Measurements from ENCODE around the gene PRKCA.

PRKCA gene

DNA sequence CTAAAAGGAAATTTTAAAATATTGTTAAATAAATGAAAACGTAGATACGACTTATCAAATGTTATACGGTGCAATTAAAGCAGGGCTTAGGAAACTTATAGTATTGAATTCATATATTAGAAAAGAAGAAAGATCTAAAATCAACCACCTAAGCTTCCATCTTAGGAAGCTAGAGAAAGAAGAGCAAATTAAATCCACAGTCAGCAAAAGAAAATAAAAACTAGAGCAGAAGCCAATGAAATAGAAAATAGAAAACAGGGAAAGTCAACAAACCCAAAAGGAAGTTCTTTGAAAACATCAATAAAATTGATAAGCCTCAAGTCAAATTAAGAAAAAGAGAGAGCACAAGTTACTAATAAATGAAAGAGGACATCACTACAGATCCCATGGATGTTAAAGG, 457.9 kb downstream of the PRKCA start:
- FAIRE-seq = no peak

DNA sequence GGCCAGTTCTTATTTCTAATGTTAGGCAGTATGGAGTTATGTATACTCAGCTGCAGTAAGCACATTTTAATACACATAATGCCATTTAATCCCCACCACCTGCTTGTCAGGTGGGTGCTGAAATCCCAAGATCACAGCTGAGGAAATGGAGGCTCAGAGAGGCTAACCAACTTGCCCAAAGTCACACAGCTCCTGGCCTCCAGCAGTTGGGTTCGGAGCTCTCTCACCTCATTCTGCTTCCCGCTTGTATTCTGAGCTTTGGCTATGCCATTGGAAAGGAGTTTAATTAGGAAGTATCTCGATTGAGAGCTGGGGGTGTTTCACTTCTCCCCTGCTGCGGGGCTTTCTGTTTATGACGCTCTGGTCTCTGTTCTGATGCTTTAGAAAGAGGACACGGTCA, 459.9 kb downstream of the PRKCA start:
- FAIRE-seq = no peak

DNA sequence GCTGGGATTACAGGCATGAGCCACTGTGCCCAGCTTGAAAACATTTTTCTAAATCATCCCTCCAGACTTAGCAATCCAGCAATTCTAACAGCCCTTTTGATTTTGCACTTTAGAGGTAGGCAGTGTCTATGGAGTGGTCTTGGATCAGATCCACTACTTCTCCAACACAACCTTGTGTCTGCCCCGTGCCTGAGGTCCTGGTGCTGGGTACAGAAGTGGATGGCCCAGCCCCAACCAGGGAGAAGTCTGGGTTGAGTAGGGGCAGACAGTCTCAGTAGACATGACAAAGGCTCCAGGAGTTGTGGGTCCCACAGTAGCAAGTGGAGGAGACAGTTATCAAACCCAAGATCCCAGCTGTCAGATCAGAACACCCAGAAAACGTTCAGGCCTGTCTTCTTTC, 460.6 kb downstream of the PRKCA start:
- FAIRE-seq = no peak

DNA sequence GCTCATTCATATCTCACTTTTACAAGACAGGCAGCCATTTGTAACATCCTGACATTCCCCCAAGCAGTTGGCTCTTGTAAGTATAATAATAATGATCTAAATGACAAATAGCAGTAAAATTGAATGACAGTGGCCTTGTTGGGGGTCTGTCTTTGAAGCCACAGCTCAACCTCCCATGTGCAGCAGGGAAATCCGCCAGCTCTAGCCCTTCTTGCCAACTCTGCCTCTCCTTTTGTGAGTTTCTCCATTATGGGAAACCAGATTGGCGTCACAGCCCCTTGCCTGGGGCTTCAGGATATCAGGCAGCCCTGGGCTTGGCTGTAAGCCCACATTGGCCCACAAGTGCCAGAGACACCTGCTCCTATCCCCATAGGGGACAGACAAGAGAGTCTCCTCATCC, 462.1 kb downstream of the PRKCA start:
- FAIRE-seq = no peak

DNA sequence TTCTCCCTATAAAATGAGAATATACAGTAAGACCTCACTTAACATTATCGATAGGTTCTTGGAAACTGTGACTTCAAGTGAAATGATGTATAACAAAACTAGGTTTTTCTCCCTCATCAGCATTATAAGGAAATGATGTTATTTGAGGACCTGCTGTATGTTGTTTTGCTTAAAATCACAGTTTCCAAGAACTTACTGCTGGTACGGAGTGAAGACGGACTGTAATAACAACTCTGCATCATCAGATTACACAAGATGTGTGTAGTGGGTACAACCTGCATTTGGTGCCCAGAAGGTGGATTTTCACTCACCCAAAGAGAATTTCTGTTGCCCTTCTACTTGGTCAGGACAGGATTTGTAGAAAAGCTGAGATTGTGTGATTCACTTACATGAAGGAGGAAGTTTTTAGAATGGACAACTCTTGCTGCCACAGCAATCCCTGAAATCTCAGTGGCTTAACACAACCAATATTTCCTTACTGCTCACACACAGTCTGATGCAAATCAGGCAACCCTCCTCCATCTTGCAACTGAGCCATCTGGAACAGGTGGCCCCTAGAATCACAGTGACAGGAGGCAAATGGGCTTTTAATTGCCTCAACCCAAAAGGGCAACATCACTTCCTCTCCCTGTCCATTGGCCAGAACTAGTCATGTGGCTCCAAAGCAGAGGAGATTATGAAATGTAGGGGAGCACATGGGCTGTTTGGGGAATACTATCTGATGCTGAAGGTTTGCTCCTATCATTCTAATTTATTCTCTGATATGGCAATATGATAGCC, 464.9 kb downstream of the PRKCA start:
- no peak for FAIRE-seq

DNA sequence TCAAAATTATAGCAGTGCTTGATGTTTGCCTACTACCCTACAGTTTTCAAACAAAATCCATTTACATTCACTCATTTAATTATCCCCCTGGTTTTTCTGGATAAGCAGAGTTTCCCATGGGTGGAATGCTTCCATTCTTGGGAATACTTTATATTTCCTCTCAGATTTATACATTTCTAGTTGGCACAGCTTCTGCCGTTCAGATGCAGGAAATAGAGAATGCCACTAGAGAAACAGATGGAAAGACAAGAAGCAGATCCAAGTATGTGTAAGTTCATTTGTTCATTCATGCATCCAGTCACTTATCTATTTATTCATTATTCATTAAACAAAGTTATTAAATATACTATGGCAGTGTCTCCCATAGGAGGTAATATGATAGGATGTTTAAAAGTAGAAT, 467.5 kb downstream of the PRKCA start:
- FAIRE-seq = no peak

DNA sequence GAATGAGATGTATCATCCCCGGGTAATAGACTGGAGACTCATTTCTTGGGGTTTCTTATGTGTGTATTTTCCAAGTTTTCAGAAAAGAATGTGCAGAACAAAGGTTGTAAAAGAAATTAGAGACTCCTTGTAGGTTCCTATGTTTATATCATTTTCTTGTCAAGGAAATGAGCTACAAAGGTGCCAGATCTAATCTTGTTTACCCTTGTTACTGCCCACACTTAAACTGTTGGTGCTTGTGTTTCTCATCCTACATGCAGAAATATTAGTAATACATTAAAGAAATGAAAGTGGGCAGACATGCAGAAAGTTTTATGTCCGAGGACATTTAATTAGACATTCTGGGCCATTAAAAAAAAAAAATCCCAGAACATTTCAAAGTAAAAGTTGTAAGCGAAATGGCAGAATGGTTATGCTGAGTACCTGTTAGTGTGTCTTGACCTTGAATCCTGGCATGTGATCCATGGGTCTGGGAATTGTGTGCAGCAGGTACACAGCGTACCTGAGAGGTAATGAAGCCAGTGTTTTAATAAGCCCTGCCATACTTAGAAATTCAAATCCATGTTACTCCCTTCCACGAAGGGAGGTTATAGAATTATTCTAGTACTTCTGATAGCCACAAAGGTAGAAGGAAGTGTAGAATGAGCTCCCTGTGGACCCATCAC, 469.9 kb downstream of the PRKCA start:
- no peak for FAIRE-seq

DNA sequence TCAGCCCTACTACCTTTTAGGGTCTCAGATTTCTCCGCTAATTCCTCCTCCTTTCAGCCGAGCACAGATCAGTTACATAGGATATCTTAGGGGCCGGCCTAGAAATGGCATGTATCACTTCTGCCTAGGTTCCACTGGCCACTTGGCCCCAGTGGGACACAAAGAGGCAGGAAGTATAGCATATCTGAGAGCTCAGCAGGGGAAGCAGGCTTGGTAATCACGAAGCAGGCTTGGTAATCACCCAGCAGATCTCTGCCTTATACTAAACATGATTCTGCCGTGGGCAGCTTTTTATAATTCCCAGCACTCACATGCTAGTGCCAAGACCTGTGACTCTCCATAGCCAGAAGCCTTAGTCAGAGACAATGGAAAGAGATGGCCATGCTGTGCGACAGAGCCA, 472.9 kb downstream of the PRKCA start:
- no peak for FAIRE-seq

DNA sequence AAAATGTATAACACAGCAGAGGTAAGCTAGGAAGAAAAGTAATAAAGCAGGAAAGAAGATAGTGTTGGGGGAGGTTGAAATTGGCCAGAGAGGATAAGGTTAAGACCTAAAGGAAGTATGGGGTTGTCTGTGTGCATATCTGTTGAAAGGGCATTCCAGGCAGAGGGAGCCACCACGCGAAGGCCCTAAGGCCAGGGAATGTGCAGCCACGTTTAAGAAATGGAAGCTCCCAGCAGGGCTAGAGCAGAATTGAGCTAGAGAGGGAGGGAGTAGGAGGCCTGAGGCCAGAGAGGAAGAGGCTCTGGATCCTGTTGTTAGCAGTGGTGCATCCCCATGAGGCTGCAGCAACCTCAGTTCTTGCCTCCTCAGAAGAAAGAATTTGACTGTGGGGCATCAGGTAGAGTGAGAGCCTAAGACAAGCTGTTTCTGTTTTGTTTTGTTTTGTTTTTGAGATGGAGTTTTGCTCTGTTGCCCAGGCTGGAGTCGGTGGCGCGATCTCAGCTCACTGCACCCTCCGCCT, 473.5 kb downstream of the PRKCA start:
- FAIRE-seq = no peak

DNA sequence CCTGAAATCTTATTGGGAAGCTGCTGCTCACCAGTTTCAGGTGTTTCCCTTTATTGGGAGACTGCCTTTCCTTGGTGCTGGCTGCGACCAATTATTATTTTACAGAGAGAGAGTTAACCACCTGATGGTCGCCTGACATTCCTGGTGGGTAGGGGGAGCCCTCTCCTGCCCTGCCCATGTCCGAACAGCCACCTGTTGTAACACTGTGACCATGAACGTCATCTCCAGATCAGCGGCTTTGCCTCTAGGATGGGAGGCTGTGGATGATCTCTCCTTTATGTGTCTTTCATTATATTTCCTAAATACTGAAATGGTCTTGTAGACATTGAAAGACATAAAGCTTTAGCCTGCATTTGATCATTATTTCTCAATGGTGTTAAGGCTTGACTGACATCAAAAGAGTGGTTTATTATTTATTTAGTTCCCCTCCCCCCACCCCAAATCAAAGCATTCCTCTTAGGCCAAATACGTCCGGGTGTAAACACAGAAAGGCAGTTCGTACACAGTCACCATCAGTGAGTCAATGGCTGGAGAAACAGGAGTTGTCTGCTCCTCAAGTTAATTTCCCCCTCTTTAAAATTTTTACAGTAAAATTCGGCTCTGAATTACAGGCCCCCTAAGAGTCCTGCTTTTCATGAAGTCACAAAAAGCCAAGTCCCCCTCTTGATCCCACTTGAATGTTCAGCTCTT, 474.7 kb downstream of the PRKCA start:
- FAIRE-seq = no peak

DNA sequence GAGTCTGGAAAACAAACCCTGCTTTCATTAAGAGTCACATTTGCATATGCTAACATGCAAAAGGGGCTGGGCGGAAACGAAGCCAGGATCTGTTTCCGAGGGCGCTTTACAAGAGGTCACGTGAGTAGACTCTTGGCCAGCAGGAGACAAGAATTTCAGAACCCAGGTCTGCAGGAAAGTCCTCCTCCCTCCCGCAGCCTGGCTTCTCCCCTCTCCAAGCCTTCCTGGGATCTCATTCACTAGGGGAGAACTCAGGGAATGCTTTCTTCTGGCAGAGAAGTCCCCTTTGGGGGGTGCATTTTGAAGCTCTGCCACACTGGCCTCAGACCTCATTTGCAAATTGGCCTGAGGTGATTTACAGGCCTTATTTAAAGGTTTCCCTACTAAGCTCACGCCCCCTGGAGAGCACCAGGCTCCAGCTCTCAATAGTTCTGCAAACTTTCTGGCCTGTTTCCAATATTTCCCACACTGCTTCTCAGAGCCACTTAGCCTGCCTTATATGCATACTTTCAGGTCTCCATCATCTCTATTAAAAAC, 475.3 kb downstream of the PRKCA start:
- no peak for FAIRE-seq

DNA sequence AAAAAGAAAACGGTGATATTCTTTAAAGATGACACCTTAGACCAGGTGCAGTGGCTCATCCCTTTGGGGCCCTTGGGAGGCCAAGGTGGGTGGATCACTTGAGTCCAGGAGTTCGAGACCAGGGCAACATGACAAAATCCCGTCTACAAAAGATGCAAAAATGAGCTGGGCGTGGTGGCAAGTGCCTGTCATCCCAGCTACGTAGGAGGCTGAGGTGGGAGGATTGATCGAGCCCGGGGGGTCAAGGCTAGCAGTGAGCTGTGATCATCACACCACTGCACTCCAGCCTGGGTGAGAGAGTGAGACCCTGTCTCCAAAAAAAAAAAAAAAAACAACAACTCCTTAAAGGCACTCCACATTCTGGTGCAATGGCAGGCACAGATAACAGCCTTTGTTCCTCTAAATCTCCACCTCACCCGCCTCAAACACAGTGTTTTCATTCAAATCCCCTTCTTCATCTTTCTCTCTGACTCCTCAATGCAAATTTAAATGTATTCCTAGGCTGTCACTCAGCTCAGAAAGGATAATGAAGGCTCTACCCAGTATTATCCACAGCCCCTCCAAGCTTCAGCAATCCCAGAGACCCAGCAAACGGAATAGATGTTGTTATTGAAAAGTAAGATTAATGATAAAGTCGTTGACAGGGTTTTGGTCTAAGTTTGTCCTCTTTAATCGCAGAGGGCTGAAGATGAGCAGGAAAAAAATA, 476.3 kb downstream of the PRKCA start:
- FAIRE-seq = no peak

DNA sequence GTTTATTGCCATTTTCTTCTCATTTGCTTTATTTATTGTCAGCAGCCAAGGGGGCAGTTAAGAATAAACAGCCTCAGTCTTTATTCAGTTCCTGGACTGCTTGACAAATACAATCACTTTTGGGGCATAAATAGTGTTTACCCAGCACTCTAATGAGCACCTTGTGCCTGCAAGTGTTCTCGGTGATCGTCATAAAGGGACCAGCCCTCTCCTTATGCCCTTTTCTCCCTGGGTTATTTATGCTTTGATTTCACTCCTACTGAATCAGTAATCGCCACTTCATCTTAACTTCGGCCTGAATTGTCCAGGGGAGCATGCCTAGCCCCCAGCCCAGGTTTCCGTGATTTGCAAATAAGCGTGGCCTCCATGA, 476.8 kb downstream of the PRKCA start:
- FAIRE-seq = no peak

DNA sequence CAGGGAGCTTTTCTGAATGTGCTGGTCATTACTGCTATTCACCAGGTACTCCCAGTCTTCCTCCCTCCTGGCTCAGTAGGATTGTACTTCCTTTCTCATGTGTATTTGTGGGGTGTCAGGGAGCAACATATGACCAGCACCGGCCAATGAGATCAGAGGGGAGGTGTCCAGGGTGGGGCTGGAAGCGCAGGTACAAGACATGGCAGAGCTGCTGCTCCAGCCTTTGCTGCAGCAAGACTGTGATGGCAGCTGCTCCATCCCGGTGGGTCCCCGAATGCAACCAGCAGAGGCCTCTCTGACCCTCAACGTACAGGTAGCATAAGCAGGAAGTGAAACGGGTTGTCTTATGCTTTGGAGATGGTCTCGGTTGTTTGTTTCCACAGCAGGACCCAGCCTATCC, 478.7 kb downstream of the PRKCA start:
- FAIRE-seq = no peak

DNA sequence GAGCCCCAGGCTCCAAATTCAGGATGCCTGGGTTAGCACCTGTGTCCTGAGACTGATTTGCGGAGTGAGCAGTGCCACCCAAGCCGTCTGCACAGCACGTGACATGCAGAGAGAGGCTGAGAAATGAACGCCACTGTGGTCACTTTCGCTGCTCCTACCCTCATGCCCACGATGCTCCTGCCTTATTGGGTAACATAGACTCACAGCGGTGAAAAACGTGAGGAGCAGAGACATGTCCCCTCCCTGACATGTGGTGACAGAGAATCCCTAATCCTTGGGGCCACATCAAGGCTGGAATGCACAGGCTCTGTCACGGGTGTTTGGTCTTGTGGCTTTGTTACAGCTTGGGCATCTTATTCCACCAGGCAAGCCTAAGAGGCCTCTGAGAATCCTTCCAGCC, 480.4 kb downstream of the PRKCA start:
- no peak for FAIRE-seq

DNA sequence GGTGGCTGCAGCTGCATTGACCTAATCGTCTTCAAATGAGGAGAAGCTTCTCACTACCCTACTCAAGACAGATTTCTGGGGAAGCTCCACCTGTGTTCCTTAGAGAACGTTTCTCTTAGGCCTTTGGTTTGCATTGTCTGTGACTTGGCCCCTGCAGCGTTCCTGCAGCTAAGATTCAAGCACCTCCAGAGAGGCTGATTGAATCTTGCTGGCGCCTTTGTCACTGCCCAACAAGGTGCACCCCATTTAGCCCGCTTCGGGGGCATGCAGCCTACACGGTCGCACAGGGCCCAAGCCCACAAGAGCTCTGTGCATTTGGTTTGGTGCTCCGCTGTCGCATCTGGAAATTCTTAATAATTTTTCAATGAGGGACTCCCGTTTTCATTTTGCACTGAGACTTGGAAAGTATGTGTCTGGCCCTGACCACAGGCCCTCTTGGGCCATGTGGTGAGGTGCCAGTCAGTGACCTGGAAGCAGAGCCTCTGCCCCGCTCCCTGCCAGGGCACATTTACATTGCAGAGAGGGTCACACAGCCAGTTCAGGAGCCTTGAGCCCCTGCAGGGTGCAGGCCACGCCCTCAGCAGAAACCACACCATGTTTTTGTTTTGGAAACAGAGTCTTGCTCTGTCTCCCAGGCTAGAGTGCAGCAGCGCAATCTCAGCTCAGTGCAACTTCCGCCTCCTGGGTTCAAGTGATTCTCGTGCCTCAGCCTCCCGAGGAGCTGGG, 481.4 kb downstream of the PRKCA start:
- FAIRE-seq = no peak

DNA sequence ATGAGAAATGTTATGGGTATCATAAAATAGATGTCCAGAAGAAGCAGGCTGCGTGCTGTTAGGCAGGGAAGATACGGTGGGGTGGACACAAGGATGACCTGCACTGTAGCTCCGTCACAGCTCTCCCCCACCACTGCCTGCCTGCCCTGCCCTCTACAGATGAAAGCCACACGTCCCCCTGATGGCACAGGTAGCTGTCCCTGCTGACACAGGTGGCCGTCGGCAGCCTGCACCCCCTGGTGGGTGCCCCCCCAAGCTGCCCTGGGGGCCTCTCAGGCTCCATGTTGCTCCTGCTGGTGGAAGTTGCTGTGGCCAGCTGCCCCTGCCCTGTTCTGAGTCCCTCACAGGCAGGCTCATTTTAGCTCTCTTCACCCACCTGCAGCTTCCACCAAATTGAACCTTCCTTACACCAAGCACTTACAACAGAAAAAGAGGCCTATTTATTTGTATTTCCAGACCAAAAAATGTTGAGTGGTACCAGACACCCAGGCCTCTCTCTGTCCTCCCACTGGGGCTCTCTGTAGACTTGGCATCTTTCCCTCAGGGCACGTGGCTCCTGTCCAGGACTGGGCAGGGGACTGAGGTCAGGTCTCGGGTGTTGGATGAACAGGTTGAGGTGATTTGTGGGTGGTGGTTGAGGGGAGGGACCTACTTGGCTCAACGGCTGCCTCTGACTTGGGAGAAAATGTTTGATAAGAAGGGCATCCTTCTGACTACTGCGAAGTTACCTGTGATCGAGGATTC, 482.4 kb downstream of the PRKCA start:
- no peak for FAIRE-seq

DNA sequence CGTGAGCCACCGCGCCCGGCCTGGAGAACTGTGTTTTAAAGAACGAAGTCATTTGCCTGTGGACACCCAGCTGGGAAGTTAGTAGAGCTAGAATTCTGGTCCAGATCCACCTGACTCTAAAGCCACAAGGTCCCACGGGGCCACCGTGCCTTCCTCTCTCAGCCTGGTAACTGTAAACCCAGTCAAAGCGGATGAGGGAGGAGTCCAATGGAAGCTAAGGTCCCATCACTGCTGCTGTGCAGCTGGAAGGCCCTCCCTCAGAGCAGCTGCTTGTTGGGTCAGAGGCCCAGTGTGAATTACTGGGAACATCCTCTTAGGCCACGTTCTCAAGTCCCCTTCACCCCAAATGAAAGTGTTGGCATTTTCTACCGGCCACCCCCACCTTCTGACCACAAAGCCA, 483.7 kb downstream of the PRKCA start:
- FAIRE-seq = no peak

DNA sequence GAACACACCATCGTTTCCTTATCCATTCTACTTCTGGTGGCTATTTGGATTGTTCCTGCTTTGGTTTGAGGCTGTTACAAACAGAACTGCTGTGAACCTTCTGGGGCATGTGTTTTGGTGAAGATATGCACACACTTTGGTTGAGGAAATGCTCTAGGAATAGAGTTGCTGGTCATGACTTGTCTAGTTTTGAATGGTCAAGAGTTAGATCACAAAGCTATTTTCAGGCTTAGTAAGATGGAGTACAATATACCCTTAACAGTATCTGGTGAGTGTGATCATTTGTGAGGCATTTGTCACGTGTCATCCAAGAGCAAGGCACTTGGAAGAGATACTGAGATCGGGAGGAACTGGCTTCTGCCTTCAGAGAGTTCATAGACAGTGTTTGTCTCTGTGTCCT, 485.5 kb downstream of the PRKCA start:
- no peak for FAIRE-seq

DNA sequence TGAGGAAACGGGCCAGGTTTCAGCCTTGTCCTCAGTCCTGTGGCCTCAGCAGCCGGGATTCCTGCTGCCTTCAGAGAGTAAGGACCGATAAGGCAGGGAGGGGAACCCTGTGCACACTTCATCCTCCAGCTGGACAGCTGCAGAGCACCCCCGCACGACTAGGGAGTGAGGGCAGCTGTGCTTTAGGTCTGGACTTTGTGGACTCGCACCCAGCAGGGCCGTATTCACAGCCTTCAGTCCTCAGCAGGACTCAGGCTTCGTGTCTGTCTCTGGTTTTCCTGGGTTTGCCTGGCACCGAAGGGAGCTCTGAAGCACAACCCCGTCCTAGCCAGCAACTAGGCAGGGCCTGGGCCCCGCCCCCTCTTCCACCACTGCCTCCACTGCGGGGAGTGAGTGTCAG, 486.7 kb downstream of the PRKCA start:
- no peak for FAIRE-seq

DNA sequence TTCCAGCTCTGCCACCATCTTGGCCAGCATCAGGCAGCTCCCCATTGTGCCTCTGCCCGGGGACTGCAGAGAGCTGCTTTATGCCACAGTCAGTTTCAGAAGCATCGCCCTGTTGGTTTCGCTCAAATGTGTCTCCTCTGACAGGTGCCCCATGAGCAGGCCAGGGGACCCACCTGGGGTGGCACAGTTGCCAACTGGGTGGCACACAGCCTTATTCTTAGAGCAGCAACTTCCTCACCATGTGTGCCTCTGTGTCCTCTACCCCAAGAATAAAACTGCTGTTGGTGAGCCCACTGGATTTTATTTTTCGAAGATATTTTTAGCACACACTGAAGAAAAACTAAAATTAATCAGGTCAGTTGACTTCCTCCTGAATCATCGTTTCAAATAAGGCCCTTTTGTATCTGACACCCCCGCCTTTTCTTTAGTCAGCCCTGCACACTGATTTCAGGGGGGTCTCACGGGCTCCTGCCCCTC, 487.6 kb downstream of the PRKCA start:
- FAIRE-seq = no peak
